MM.1S (cell line): ENCODE measurements around the gene PKD1.
"Not testable (repeated sequence)": the region's sequence is repeated elsewhere in the genome, so short reads cannot be mapped to it uniquely, and the experiment has no call there.

Experiments
- EZH2 ChIP-seq: fragments of 300-600 bp; sonication (generic); optimal IDR thresholded peaks from 2 replicates; pipeline ENCODE3; 2017; ENCODE audit warnings: low read depth, mild to moderate bottlenecking, antibody characterized with exemption, low read length, mixed read lengths
- TF ChIP-seq, protein P1 (sequence below): fragments of 300-600 bp; sonication (generic); IDR thresholded peaks from 2 replicates; pipeline ENCODE4 v1.5.1; 2016; ENCODE audit warnings: antibody characterized with exemption, low read length, mixed read lengths

DNA sequence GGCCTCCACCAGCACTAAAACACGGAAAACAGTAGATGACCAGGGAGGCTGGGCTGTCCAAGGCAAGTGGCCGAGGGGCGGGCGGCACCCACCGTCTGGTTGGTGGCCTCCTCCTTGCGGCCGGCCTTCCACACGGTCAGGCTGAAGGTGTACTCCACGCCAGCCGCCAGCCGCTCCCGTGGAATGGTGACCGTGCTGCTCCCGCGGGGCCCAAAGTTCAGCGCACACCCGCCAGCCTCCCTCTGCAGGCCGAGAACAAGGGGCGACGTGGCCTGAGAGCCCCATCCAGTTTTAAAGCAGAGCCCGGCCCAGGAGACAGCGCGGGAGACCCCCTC, 27.9 kb downstream of the PKD1 start:
- TF ChIP-seq, protein P1, sequence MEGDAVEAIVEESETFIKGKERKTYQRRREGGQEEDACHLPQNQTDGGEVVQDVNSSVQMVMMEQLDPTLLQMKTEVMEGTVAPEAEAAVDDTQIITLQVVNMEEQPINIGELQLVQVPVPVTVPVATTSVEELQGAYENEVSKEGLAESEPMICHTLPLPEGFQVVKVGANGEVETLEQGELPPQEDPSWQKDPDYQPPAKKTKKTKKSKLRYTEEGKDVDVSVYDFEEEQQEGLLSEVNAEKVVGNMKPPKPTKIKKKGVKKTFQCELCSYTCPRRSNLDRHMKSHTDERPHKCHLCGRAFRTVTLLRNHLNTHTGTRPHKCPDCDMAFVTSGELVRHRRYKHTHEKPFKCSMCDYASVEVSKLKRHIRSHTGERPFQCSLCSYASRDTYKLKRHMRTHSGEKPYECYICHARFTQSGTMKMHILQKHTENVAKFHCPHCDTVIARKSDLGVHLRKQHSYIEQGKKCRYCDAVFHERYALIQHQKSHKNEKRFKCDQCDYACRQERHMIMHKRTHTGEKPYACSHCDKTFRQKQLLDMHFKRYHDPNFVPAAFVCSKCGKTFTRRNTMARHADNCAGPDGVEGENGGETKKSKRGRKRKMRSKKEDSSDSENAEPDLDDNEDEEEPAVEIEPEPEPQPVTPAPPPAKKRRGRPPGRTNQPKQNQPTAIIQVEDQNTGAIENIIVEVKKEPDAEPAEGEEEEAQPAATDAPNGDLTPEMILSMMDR, result not testable (repeated sequence)
- not testable (repeated sequence) for TF ChIP-seq EZH2
